Nephron (organoid): Measurements from ENCODE around the gene MEGF8.
A peak's percentile ranks its signal among the peaks of the same experiment; 100 is the strongest.

Experiments used
- H3K27ac Mint-ChIP-seq, 3 experiments: 2 replicates each; pipeline ENCODE4 v1.8.0; 2020; ENCODE audit warnings: mixed read lengths in 3 of 3, mild to moderate bottlenecking in 2 of 3, moderate library complexity in 1 of 3
- H3K27me3 Mint-ChIP-seq: 2 replicates; pipeline ENCODE4 v1.8.0; 2021; ENCODE audit warnings: low read depth, mild to moderate bottlenecking, moderate library complexity, mixed read lengths
- H3K36me3 Mint-ChIP-seq: 2 replicates; pipeline ENCODE4 v1.8.0; 2020; ENCODE audit warnings: low read depth, mixed read lengths
- H3K4me1 Mint-ChIP-seq: 2 replicates; pipeline ENCODE4 v1.8.0; 2020; ENCODE audit warnings: mixed read lengths
- H3K4me3 Mint-ChIP-seq, 3 experiments: 2 replicates each; pipeline ENCODE4 v1.8.0; 2020; ENCODE audit warnings: mild to moderate bottlenecking in 3 of 3, mixed read lengths in 3 of 3, moderate library complexity in 2 of 3
- H3K9me3 Mint-ChIP-seq: 2 replicates; pipeline ENCODE4 v1.8.0; 2020; ENCODE audit warnings: mixed read lengths
- TF ChIP-seq, protein P1 (sequence below), 3 experiments: fragments of 200-600 bp; sonication (generic); IDR thresholded peaks; one replicate each; pipeline ENCODE4 v1.5.0; 2021; ENCODE audit warnings: antibody characterized with exemption in 3 of 3; ENCODE audit not compliant: unreplicated experiment in 3 of 3

The MEGF8 gene

GRCh38 chr19:42313840-42314755, 11.3 kb upstream of the MEGF8 start:
- H3K27me3 Mint-ChIP-seq = peaks cover 44% of the 10 kb centered on the region
- H3K36me3 Mint-ChIP-seq = no peaks in the 10 kb centered on the region
- H3K9me3 Mint-ChIP-seq = no peaks in the 10 kb centered on the region
- H3K4me1 Mint-ChIP-seq = peaks cover 5% of the 10 kb centered on the region
- TF ChIP-seq, protein P1, sequence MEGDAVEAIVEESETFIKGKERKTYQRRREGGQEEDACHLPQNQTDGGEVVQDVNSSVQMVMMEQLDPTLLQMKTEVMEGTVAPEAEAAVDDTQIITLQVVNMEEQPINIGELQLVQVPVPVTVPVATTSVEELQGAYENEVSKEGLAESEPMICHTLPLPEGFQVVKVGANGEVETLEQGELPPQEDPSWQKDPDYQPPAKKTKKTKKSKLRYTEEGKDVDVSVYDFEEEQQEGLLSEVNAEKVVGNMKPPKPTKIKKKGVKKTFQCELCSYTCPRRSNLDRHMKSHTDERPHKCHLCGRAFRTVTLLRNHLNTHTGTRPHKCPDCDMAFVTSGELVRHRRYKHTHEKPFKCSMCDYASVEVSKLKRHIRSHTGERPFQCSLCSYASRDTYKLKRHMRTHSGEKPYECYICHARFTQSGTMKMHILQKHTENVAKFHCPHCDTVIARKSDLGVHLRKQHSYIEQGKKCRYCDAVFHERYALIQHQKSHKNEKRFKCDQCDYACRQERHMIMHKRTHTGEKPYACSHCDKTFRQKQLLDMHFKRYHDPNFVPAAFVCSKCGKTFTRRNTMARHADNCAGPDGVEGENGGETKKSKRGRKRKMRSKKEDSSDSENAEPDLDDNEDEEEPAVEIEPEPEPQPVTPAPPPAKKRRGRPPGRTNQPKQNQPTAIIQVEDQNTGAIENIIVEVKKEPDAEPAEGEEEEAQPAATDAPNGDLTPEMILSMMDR (IDR thresholded peaks at IDR 0.05; ENCODE audit: unreplicated experiment in 3 of 3) = peak in 1 of 3 experiments; percentile 24
- H3K4me3 Mint-ChIP-seq = peak overlapping the region; percentile 72 to 82 (median 78)
- H3K27ac Mint-ChIP-seq = no peak overlapping the region

- peaks cover 5% of the 10 kb centered on the region for H3K4me1 Mint-ChIP-seq
- H3K27ac Mint-ChIP-seq = no peak overlapping the region
- peaks cover 48% of the 10 kb centered on the region for H3K27me3 Mint-ChIP-seq
- TF ChIP-seq, protein P1 (IDR thresholded peaks at IDR 0.05; ENCODE audit: unreplicated experiment in 3 of 3) = no peak
- no peaks in the 10 kb centered on the region for H3K9me3 Mint-ChIP-seq
- no peaks in the 10 kb centered on the region for H3K36me3 Mint-ChIP-seq
- H3K4me3 Mint-ChIP-seq = peak overlapping the region; percentile 19 to 52 (median 46)
Observed at GRCh38 chr19:42315024-42315423, 10.4 kb upstream of the MEGF8 start.

DNA sequence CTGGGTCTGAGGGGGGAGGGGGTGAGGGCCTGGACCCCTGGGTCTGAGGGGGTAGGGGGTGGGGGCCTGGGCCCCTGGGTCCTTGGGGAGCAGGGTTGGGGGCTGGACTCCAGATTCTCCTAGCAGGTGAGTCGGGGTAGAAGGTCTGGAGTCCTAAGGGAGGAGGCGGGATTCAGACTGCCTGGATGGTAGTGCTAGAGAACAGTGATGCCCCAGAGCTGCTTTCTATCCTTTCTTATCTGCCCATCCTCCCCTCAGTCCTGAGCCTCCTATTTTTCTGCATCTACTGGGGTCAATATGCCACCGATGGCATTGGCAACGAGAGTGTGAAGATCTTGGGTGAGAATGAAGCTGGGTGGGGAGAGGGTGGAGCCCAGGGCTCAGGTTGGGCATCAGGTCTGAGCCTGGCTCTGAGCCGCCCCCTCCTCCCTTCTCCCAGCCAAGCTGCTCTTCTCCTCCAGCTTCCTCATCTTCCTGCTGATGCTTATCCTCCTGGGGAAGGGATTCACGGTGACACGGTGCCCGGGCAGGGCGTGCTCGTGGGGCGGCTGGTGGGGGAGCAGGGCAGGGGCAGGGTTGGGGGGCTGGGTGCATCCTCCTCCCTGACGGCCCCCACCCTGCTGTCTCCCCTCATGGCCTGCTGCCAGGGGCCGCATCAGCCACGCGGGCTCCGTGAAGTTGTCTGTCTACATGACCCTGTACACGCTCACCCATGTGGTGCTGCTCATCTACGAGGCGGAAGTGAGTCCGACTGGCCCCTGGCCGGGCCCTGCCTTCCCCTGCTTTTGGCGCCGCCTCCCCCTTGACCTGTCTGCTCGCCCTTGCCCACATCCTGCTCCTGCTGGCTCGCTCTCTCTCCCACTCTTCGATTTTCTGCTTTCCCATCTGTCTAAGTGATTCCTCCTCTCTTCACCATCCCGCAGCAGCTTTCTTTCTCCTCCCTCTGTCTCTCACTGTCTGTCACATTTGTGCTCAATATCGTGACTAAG, 8.9 kb upstream of the MEGF8 start:
- Mint-ChIP-seq H3K4me1 (peaks cover 5% of the 10 kb centered on the region), H3K9me3 (no peaks in the 10 kb centered on the region), H3K27me3 (peaks cover 62% of the 10 kb centered on the region), H3K36me3 (no peaks in the 10 kb centered on the region), H3K27ac (no peak overlapping the region), H3K4me3 (peak overlapping the region in 1 of 3 experiments; percentile 9)
- TF ChIP-seq, protein P1 (IDR thresholded peaks at IDR 0.05; ENCODE audit: unreplicated experiment in 3 of 3) = no peak

- TF ChIP-seq, protein P1 (IDR thresholded peaks at IDR 0.05; ENCODE audit: unreplicated experiment in 3 of 3) = no peak
- no peaks in the 10 kb centered on the region for H3K9me3 Mint-ChIP-seq
- no peaks in the 10 kb centered on the region for H3K36me3 Mint-ChIP-seq
- no peaks in the 10 kb centered on the region for H3K4me1 Mint-ChIP-seq
- H3K27ac Mint-ChIP-seq = no peak overlapping the region
- H3K4me3 Mint-ChIP-seq = no peak overlapping the region
- H3K27me3 Mint-ChIP-seq = peaks cover 63% of the 10 kb centered on the region
Observed at GRCh38 chr19:42317535-42317934, 7.9 kb upstream of the MEGF8 start.

- TF ChIP-seq, protein P1 (IDR thresholded peaks at IDR 0.05; ENCODE audit: unreplicated experiment in 3 of 3) = no peak
- Mint-ChIP-seq H3K36me3 (no peaks in the 10 kb centered on the region), H3K27me3 (peaks cover 56% of the 10 kb centered on the region), H3K9me3 (peaks cover 4% of the 10 kb centered on the region), H3K4me1 (peaks cover 14% of the 10 kb centered on the region), H3K27ac (no peak overlapping the region), H3K4me3 (no peak overlapping the region)
Observed at GRCh38 chr19:42322305-42322704, 3.1 kb upstream of the MEGF8 start.
